Pericardium fibroblast (primary cell): ENCODE results near the gene STPG3. TPM values are rescaled to one million over a fixed set of nuclear protein-coding genes. Genes with fewer than 3 reads are reported as not detected.

ENCODE experiments used
- total RNA-seq: library from RNA; depleted of rRNA; stranded (reverse); fragments of >200 nt; gene quantifications from 2 replicates; pipeline ENCODE4 v1.2.3, GENCODE V29; 2015

The STPG3 gene
- not detected in 2 replicates for total RNA-seq

DNA sequence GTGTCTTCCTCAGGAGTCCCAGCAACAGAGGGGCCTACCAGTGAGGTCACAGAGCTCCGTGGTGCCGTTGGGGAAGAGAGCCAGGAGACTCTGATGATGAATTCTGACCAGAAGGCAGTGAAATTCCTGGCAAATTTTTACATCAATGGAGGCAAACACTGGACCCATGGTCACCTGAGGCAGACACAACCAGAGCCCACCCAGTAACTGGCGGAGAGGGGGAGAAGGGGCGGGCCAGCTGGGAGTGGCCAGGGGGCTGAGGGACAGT lies at the start of gene STPG3:
TSS of gene STPG3 (plus strand) at position 93 of the 268 bp plus-strand sequence. CDS start at position 94, 1 bp downstream.

DNA sequence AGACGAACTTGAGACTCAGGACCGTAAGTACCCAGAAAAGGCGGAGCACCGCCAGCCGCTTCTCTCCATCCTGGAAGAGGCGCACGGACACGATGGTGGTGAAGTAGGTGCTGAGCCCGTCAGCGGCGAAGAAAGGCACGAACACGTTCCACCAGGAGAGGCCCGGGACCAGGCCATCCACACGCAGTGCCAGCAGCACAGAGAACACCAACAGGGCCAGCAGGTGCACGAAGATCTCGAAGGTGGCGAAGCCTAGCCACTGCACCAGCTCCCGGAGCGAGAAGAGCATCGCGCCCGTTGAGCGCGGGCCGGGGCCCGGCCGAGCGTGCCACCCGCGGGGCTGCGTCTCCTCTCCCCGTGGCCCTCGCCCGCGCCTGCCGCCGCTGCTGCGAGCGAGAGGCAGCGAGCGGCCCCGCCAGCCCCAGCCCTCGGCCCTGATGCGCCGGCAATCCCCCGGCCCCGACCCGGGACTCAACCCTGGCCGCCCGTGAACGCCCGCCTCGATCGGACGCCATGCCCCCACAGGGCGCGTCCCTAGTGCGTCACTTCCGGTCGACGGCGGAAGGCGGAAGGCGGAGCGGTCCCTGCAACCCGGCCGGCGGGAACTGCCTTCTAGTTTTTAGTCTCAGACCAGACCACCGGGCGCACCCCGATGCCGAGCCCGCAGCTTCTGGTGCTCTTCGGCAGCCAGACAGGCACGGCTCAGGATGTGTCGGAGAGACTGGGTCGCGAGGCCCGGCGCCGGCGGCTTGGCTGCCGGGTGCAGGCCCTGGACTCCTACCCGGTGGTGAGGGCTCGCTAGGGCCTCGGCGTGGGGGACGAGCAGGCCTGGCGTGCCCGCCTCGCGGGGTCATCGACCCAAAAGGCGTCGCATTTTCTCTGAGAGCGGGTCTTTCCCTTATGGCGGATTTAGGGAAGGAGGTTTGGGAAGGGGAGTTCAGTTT lies 45.7 kb upstream of the STPG3 start, which contains the start of the genes NDOR1 and TMEM203:
TSS of gene NDOR1 (plus strand) at position 575 of the 944 bp plus-strand sequence. CDS start at position 653, 78 bp downstream.
TSS of gene TMEM203 (minus strand) at position 523 of the 944 bp plus-strand sequence. CDS start at position 289, 234 bp downstream.

DNA sequence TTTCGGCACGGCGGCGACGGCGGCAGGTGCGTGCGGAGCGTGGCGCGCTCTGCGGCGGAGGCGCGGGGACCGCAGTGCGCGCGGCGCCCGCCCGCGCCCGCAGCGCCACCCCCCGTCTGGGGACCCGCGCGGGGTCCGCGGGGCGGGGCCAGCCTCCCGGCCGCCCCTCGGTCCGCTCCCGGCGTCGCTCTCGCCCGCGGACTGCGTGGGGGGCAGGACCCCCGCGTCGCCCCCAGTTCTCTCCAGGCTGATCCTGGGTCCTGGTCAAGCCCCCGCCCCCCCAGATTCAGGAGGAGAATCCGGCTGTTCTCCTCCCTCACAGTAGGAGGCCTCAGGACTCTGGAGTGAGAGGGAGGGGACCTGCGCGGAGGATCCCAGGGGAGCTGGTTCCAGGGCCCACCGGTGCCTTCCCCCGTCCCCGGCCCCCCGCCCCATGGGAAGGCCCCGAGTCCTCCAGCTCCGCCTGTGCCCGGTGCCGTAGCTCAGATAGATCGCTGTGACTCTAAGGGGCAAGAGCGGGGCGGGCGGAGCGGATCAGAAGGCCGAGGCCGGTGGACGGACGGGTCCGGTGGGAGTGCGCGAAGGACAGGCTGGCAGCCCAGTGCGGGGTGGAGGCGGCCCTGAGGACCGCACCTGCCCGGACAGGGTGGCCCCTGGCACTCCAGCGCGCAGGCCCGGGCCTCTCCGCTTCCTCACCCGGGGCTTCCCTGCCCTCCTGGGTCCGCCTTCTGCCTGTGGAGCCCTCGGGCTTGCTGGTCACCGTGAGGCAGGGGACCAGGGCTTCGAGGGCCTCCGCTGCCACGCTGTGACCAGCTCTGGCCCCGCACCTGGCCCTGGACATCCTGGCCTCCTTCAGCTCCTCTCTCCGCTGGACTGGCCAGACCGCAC lies 28.7 kb upstream of the STPG3 start, which contains the start of gene RNF208:
TSS of gene RNF208 (minus strand) at position 51 of the 888 bp plus-strand sequence. CDS start 1,028 bp downstream, outside the sequence.

DNA sequence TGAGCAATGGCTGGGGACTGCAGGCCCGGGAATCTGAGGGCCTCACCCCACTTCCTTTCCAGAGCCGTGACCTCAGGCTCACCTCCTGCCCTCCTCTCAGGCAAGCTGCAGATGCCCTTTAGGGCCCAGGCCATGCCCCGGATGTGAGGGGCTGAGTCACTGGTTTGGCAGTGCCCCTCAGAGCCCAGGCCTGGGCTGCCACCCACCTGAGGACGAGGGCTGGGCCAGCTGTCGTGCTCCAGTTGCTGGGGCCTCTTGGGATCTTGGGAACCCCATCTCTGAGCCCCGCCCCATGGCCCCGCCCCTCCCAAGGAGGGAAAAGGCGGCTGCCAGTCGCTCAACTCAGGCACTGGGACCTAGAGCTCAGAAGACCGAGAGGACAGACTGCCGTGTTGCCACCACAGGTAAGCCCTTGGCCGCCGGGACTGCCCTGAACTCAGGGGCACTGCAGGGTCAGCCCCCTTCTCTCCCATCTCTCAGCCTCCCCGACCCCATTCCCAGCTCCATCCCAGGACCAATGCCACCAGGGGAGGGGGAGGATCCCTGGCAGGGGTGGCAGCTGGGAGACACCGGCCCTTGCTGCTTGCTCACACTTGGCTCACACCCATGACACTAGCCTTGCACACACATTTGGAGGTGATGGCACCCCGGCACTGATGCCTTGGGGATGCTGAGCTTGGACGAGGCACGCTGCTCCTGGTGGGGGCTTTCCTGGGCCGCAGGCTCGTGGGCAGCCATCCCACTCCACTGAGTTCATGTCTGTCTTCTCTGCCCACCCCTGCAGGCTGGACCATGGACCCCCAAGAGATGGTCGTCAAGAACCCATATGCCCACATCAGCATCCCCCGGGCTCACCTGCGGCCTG lies 26.0 kb upstream of the STPG3 start, which contains the start of gene CYSRT1:
TSS of gene CYSRT1 (plus strand) at position 345 of the 865 bp plus-strand sequence. CDS start at position 793, 448 bp downstream.

DNA sequence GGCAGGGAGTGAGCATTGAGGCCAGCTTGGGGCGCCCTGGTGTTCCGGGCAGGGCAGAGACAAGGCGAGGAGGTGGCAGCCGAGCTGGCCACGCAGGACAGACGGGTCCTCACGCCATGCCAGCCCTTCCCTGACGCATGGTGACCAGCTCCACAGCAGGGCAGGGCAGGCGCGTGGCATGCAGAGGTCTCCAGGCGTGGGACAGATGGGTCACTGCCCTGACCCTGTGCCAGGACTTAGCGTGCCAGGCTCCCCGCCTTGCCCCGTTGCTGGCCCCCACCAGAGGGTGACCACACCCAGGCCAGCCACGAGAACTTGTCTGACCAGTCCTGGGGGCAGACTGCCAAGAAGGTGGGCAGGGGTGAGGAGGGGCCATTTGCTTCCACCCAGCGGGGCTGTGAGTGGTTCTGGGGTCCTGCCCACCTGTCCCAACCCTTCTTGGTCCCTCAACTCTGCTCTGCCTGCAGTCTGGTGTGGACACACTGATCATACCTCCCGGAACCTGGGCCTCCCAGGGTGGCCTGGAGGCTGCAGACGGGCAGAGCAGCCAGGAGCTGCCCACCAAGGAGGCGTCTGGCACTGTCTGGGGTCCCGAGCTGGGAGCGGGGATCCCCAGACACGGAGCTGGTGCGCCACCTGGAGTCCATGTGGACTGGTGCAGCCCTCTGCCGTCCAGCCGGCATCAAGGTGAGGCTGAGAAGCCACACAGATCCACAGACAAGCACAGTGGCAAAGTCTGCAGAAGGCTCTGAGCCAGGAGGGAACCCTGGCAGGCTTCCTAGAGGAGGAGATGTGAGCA lies 23.8 kb upstream of the STPG3 start, which contains the start of gene RNF224:
TSS of gene RNF224 (plus strand) at position 449 of the 799 bp plus-strand sequence. CDS start 834 bp downstream, outside the sequence.

DNA sequence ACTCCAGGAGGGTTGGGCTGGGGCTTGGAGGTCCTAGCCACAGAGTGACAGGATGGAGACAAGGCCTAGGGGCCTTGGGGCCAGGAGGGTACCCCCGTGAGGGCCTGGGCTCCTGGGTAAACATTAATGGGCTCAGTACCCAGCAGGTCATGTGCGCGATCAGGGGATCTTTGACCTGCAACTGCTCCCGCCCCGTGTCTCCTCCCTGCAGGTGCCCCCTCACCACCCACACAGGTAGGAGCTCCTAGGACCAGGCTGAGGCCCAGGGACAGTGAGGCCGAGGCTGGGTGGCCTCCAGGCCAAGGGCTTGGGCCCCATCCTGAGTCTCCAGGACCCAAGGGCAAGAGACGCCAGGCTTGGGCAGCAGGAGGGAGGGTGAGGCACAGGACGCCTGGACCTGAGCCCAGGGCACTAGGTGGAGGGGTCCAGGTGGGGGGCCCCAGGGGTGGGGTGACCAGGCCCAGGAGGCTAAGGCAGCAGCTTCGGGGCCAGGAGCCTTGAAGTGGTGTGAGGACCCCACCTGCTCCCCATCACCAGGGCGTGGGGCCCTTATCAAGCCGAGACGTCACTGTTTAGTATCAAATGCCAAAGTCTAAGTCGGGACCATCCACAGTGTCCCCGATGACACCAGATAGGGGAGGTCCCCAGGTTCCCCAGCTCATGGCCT lies 20.2 kb upstream of the STPG3 start, which contains the start of gene SLC34A3:
TSS of gene SLC34A3 (plus strand) at position 197 of the 667 bp plus-strand sequence. CDS start 802 bp downstream, outside the sequence.

DNA sequence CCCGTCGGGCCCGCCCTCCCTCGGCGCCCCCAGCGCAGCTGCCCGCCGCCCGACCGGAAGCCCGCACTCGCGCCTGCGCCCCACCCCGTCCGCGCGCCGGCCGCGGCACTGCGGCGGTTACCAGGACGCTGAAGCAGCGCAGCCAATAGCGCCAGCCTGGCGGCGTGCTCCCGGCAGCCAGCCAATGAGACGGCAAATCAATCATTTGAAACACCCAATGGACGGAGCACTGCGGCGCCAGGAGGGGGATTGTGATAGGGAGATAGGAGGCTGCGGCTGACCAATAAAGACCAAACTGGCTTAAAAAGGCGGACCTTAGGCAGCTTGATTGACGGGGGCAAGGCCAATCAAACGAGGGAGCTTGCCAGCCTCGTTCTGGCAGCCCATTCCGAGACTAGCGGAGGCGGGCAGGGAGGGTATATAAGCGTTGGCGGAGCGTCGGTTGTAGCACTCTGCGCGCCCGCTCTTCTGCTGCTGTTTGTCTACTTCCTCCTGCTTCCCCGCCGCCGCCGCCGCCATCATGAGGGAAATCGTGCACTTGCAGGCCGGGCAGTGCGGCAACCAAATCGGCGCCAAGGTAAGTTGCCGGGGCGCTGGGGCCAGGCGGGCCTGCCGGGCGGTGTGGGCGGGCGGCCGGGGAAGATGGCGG lies 10.1 kb upstream of the STPG3 start, which contains the start of gene TUBB4B:
TSS of gene TUBB4B (plus strand) at position 447 of the 649 bp plus-strand sequence. CDS start at position 521, 74 bp downstream.

DNA sequence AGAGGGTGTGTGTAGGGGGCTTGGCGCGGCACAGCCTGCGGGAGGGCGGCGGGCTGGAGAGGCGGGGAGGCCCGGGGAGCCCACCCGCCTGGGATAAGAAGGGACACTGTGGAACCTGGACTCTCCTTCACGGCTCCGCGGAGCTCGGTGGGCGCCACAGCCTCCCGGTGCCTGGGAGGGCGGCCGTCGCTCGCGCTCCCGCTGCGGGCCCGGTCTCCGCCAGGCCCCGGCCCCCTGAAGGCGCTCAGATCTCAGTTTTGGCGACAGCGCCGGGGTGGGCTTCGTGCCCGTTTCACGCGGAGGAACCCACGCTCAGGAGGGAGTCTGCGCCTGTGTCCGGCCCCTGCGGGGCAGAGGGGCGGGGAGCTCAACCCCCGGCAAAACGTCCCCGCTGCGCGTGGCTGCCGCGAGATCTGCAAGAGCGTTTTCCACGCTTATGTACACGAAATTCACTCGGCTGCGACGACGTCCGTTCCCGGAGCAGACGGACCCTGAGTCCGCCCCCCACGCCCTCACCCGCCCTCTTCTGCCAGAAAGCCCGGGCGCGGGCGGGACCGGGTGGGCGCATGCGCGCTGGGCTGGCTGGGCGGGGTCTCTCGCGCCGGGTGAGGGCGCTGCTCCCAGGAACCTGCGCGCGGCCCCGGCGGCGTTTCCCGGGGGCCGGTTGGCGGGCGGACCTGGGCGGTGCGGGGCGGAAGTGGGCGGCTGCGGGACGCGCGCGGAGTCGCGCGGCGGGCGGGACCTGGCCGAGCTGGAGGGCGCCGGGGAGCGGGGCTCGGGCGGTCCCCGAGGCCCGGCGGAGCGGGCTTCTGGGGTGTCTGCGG lies 3.8 kb downstream of the STPG3 start, which contains the start of gene NELFB:
TSS of gene NELFB (plus strand) at position 704 of the 824 bp plus-strand sequence.

DNA sequence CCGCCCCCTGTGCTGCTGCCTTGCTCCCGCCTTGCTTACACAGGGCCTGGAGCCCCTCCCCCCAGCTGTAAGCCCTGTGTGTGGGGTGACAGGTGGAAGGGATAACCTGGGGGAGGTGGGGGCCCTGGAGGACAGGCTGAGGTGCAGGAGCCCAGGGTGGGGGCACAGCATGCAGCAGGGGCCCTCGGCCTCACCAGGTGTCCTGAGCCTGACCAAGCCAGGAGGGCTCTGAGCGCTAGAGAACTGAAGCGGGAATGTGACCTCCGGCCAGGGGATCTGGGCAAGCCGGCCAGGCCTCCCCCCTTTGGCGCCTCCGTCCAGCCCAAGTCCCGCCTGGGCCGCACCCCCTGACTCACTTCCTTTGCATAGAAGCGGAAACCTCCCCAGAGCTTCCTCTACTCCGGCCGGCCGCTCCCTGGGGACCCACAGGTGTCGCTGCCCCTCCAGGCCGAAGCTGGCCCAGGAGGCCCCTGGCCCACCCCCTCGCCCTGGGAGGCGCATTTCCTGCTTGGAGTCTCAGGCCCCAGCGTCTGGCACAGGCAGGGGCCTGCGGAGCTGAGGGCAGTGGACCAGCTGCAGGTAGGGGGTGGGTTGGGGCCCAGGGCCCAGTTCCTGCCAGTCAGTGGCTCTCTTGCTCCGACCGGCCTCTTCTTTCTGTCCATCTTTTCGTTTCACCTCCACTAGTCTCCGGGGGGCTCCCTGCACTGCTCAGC lies 26.4 kb downstream of the STPG3 start, which contains the start of gene TOR4A:
TSS of gene TOR4A (plus strand) at position 398 of the 713 bp plus-strand sequence. CDS start 964 bp downstream, outside the sequence.

DNA sequence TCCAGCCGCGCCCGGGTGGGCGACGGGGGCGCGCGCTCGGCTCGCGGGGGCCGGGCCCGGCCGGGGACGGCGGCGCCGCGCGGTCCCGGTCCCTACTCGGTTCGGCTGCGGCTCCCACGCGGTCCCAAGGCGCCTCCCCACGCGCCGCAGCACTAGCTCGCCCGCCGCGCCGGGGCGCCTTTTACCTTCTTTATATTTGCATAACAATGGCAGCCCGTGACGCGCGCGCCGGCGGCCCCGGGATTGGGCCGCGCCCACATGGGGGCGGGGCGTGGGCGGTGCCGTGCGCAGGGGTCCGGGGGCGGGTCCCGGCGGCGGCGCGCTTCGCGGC lies 51.0 kb downstream of the STPG3 start, which contains the start of gene NRARP:
TSS of gene NRARP (minus strand) at position 154 of the 331 bp plus-strand sequence. CDS start 343 bp downstream, outside the sequence.

Other genes starting within 250 kb of the STPG3 start
- gene ABCA2, start 223.0 kb upstream of the STPG3 start, total RNA-seq = 14.5 and 18.3 TPM in 2 replicates
- gene FUT7, start 219.2 kb upstream of the STPG3 start, total RNA-seq = not detected in 2 replicates
- gene NPDC1, start 205.1 kb upstream of the STPG3 start, total RNA-seq = 54.4 and 67.6 TPM in 2 replicates
- gene ENTPD2, start 197.2 kb upstream of the STPG3 start, total RNA-seq = 0.09 and 0.12 TPM in 2 replicates
- 0.34 and 0.70 TPM in 2 replicates for gene SAPCD2, start 180.7 kb upstream of the STPG3 start, total RNA-seq
- 12.0 and 13.6 TPM in 2 replicates for gene UAP1L1, start 173.8 kb upstream of the STPG3 start, total RNA-seq
- 61.3 and 66.3 TPM in 2 replicates for gene MAN1B1, start 164.3 kb upstream of the STPG3 start, total RNA-seq
- 106 and 123 TPM in 2 replicates for gene DPP7, start 136.6 kb upstream of the STPG3 start, total RNA-seq
- gene GRIN1, start 112.1 kb upstream of the STPG3 start, total RNA-seq = not detected in 2 replicates
- gene LRRC26, start 81.2 kb upstream of the STPG3 start, total RNA-seq = not detected in 2 replicates
- gene TMEM210, start 79.2 kb upstream of the STPG3 start, total RNA-seq = not detected in 2 replicates
- gene ANAPC2, start 62.7 kb upstream of the STPG3 start, total RNA-seq = 10.4 and 10.9 TPM in 2 replicates
- gene SSNA1, start 62.6 kb upstream of the STPG3 start, total RNA-seq = 65.7 and 87.8 TPM in 2 replicates
- 12.4 and 16.1 TPM in 2 replicates for gene TPRN, start 50.5 kb upstream of the STPG3 start, total RNA-seq
- gene TMEM203, start 45.6 kb upstream of the STPG3 start, total RNA-seq = 30.5 and 33.1 TPM in 2 replicates
- gene NDOR1, start 45.6 kb upstream of the STPG3 start, total RNA-seq = 8.8 and 11.2 TPM in 2 replicates
- not detected in 2 replicates for gene RNF208, start 29.0 kb upstream of the STPG3 start, total RNA-seq
- gene CYSRT1, start 26.1 kb upstream of the STPG3 start, total RNA-seq = 0.17 TPM in 1 of 2 replicates, not detected in the other
- not detected in 2 replicates for gene RNF224, start 23.8 kb upstream of the STPG3 start, total RNA-seq
- not detected in 2 replicates for gene SLC34A3, start 20.4 kb upstream of the STPG3 start, total RNA-seq
- gene TUBB4B, start 10.0 kb upstream of the STPG3 start, total RNA-seq = 115 and 248 TPM in 2 replicates
- 33.8 and 44.2 TPM in 2 replicates for gene NELFB, start 4.0 kb downstream of the STPG3 start, total RNA-seq
- 4.6 and 15.5 TPM in 2 replicates for gene TOR4A, start 26.4 kb downstream of the STPG3 start, total RNA-seq
- gene NRARP, start 51.0 kb downstream of the STPG3 start, total RNA-seq = 0.35 and 3.4 TPM in 2 replicates
- 4.9 and 17.6 TPM in 2 replicates for gene EXD3, start 171.9 kb downstream of the STPG3 start, total RNA-seq
- gene NOXA1, start 172.1 kb downstream of the STPG3 start, total RNA-seq = 0.17 and 0.23 TPM in 2 replicates
- not detected in 2 replicates for gene ENTPD8, start 190.1 kb downstream of the STPG3 start, total RNA-seq
- 60.7 and 64.3 TPM in 2 replicates for gene NSMF, start 208.0 kb downstream of the STPG3 start, total RNA-seq